ENCODE results near the gene IFI27L1.

DNA sequence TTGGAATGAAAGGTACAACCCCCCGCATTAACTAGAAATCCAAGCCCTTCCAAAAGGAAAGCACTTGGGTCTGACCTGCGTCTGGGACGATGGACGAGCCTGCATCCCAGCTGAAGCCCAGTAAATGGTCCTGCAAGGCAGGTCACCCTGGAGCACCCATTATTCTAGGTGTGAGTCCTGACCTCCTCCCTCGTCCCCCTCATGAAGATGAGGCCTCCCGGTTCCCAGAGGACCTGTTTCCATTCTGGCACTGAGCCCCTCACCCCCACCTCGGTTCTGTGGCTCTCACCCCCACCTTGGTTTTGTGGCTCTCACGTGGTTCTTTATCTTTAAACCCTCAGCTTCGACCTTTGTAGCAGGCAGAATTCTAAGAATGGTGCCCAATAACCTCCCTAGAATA lies 36.7 kb downstream of the IFI27L1 start:
- TF ChIP-seq, protein P1, sequence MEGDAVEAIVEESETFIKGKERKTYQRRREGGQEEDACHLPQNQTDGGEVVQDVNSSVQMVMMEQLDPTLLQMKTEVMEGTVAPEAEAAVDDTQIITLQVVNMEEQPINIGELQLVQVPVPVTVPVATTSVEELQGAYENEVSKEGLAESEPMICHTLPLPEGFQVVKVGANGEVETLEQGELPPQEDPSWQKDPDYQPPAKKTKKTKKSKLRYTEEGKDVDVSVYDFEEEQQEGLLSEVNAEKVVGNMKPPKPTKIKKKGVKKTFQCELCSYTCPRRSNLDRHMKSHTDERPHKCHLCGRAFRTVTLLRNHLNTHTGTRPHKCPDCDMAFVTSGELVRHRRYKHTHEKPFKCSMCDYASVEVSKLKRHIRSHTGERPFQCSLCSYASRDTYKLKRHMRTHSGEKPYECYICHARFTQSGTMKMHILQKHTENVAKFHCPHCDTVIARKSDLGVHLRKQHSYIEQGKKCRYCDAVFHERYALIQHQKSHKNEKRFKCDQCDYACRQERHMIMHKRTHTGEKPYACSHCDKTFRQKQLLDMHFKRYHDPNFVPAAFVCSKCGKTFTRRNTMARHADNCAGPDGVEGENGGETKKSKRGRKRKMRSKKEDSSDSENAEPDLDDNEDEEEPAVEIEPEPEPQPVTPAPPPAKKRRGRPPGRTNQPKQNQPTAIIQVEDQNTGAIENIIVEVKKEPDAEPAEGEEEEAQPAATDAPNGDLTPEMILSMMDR (IDR thresholded peaks at IDR 0.05) = no peak
- TF ChIP-seq EP300 (IDR thresholded peaks at IDR 0.05) (no peak), POLR2A (IDR thresholded peaks at IDR 0.05) (no peak), POLR2AphosphoS5 (IDR thresholded peaks at IDR 0.05) (no peak)
